OCI-LY7 (cell line): Measurements from ENCODE around the gene DR1. TPM values are rescaled to one million over a fixed set of nuclear protein-coding genes. Genes with fewer than 3 reads are reported as not detected.

Experiments used
- BruUV-seq: library from RNA; stranded (reverse); fragments of 400-500 nt; replicated peaks from 2 replicates; lab custom pipeline; 2021; lab: Mats Ljungman, UMichigan
- CTCF ChIA-PET: fragments of 300-600 bp; sonication (Branson Sonifier 250); formaldehyde crosslinking; loops from one replicate; lab custom pipeline; 2022; ENCODE audit warnings: antibody characterized with exemption; ENCODE audit not compliant: unreplicated experiment; lab: Charles Lee
- POLR2A ChIA-PET: fragments of 300-600 bp; sonication (Branson Sonifier 250); formaldehyde crosslinking; loops from one replicate; lab custom pipeline; 2022; ENCODE audit warnings: antibody characterized with exemption; lab: Charles Lee
- DNase-seq: peaks from one replicate; pipeline ENCODE4 v3.0.0-alpha.2; 2015; ENCODE audit warnings: low spot score
- H2AFZ ChIP-seq: fragments of 200-600 bp; sonication (generic), shearing (Covaris generic); 2 replicates; pipeline ENCODE4 v1.6.1; 2014; ENCODE audit warnings: mild to moderate bottlenecking, antibody characterized with exemption, low read length, moderate library complexity
- H3K27ac ChIP-seq: fragments of 200-600 bp; sonication (generic); 2 replicates; pipeline ENCODE4 v1.5.1; 2014; ENCODE audit warnings: mixed run types, low read depth, mild to moderate bottlenecking, moderate library complexity, low read length, inconsistent platforms; ENCODE audit not compliant: poor library complexity, severe bottlenecking
- H3K36me3 ChIP-seq: fragments of 200-600 bp; sonication (generic); 2 replicates; pipeline ENCODE4 v1.6.1; 2014; ENCODE audit warnings: mild to moderate bottlenecking, antibody characterized with exemption, low read length, moderate library complexity, mixed read lengths; ENCODE audit not compliant: insufficient read depth
- H3K4me1 ChIP-seq: fragments of 200-600 bp; sonication (generic); 2 replicates; pipeline ENCODE4 v1.5.1; 2014; ENCODE audit warnings: mild to moderate bottlenecking, low read length; ENCODE audit not compliant: insufficient read depth, poor library complexity, severe bottlenecking
- H3K4me2 ChIP-seq: fragments of 200-600 bp; sonication (generic); 2 replicates; pipeline ENCODE4 v1.6.1; 2014; ENCODE audit warnings: mild to moderate bottlenecking, low read length
- H3K4me3 ChIP-seq: fragments of 200-600 bp; sonication (generic); 2 replicates; pipeline ENCODE4 v1.5.1; 2014; ENCODE audit warnings: mild to moderate bottlenecking, low read depth, low read length; ENCODE audit not compliant: poor library complexity, severe bottlenecking
- H3K79me2 ChIP-seq: fragments of 200-600 bp; sonication (generic); 2 replicates; pipeline ENCODE4 v1.6.1; 2016; ENCODE audit warnings: low read depth, mild to moderate bottlenecking, low read length, moderate library complexity, mixed read lengths; ENCODE audit not compliant: insufficient read depth
- H3K9me2 ChIP-seq: fragments of 200-600 bp; sonication (generic); 2 replicates; pipeline ENCODE4 v1.6.1; 2016; ENCODE audit warnings: mild to moderate bottlenecking, low read length, mixed read lengths; ENCODE audit not compliant: insufficient read depth
- H3K9me3 ChIP-seq: fragments of 200-600 bp; sonication (generic); 2 replicates; pipeline ENCODE4 v1.6.1; 2014; ENCODE audit warnings: mild to moderate bottlenecking, mixed run types, low read length, mixed read lengths
- H4K20me1 ChIP-seq: fragments of 200-600 bp; sonication (generic); 2 replicates; pipeline ENCODE4 v1.6.1; 2014; ENCODE audit warnings: mild to moderate bottlenecking, antibody characterized with exemption, low read length, moderate library complexity, mixed read lengths; ENCODE audit not compliant: insufficient read depth
- CTCF ChIP-seq: fragments of 200-600 bp; sonication (generic); conservative IDR thresholded peaks from 2 replicates; pipeline ENCODE4 v1.5.1; 2014; ENCODE audit warnings: mild to moderate bottlenecking, antibody characterized with exemption, low read length, moderate library complexity, mixed read lengths
- EZH2phosphoT487 ChIP-seq: fragments of 200-600 bp; sonication (generic); IDR thresholded peaks from 2 replicates; pipeline ENCODE4 v1.6.1; 2018; ENCODE audit warnings: low read depth, borderline replicate concordance, mild to moderate bottlenecking, mixed run types, antibody characterized with exemption, low read length, moderate library complexity, mixed read lengths
- intact Hi-C: fragments of 100-400 bp; cut with micrococcal nuclease; formaldehyde crosslinking; loops from one replicate; pipeline ENCODE4 v1.10.0; 2022; ENCODE audit not compliant: unreplicated experiment
- total RNA-seq, 2 experiments: library from RNA; depleted of rRNA in 1 of 2; stranded (reverse); fragments of >200 nt in 1 of 2; shearing (Covaris generic) in 1 of 2; gene quantifications; 2 replicates each; pipeline ENCODE4 v1.2.3, GENCODE V29; 2014 to 2022

Gene DR1
- total RNA-seq, 2 experiments from 2014 or later = 81.3 to 90.4 TPM

- H3K79me2 ChIP-seq = no peaks in the 10 kb centered on the region
These were observed 16.6 kb upstream of the DR1 start for GRCh38 chr1:93328809-93329760.

DNA sequence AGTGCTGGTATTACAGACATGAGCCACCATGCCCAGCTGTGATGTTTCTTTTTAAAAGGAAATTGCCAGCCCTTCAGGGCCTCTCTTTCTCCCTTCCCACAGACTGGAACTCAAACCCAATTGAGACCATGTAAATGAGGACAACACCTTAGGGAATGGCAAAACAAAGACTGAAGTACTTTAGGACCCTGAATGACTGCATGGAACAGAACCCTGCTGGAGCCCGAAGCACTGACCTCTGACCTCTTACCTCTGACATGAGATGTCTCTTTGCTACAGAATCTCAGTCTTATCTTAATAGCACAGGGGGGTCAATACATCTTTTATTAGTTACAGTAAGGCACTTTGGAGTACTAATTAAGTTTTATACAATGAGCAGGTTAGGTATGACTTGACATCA lies 15.5 kb upstream of the DR1 start:
- no peak for TF ChIP-seq CTCF
- TF ChIP-seq EZH2phosphoT487 = no peak
- H3K4me2 ChIP-seq = no peak overlapping the region
- DNase-seq = no peak
- intact Hi-C loops = no loop called here
- H3K79me2 ChIP-seq = no peaks in the 10 kb centered on the region
- POLR2A ChIA-PET = interaction anchor here (1.7 to 2.6 kb wide), 2 partner anchors 12 to 15 kb away, joined by 5 to 8 read pairs; partner anchors contain the start of gene DR1
- H3K9me2 ChIP-seq = no peaks in the 10 kb centered on the region
- BruUV-seq = no TSS peak
- CTCF ChIA-PET = no interaction called here
- no peaks in the 10 kb centered on the region for H3K9me3 ChIP-seq
- H3K4me1 ChIP-seq = peaks cover 14% of the 10 kb centered on the region
- no peak overlapping the region for H3K27ac ChIP-seq
- H3K36me3 ChIP-seq = no peaks in the 10 kb centered on the region
- H4K20me1 ChIP-seq = no peaks in the 10 kb centered on the region
- H2AFZ ChIP-seq = no peak overlapping the region
- H3K4me3 ChIP-seq = no peak overlapping the region

More at GRCh38 chr1:93328809-93329760, 16.6 kb upstream of the DR1 start:
- TF ChIP-seq CTCF = no peak
- no peak for TF ChIP-seq EZH2phosphoT487
- Histone ChIP-seq H3K4me1 (peaks cover 14% of the 10 kb centered on the region), H3K4me3 (no peak overlapping the region), H3K9me2 (no peaks in the 10 kb centered on the region), H3K4me2 (peak overlapping the region; percentile 43), H3K9me3 (no peaks in the 10 kb centered on the region), H4K20me1 (no peaks in the 10 kb centered on the region), H2AFZ (peak overlapping the region; percentile 49), H3K36me3 (no peaks in the 10 kb centered on the region), H3K27ac (peak overlapping the region; percentile 67)
- intact Hi-C loops = no loop called here
- ChIA-PET POLR2A (interaction anchor here (1.6 to 2.6 kb wide), 2 partner anchors 13 to 16 kb away, joined by 7 to 8 read pairs; partner anchors contain the start of gene DR1), CTCF (no interaction called here)
- peak; percentile 74 for DNase-seq
- no TSS peak for BruUV-seq

DNA sequence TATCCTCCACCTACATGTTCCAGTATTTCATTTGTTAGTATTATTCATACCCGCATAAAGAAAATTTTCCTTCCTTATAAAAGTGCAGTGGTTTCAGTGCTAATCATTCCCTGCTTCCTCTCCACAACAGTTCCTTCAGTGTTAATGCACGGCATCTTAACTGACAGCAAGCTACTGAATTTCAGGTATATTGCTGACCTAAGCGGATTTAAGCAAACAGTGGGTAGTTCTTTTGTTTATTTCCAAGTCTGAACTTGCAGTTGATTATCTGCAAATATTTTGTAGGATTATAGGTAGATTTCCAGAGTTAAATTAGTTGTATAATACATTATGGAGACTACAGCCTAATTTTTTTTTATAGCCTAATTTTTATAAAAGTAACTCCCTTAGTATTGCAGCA lies 15.1 kb upstream of the DR1 start:
- Histone ChIP-seq H3K4me2 (no peak overlapping the region), H3K36me3 (no peaks in the 10 kb centered on the region), H4K20me1 (no peaks in the 10 kb centered on the region), H2AFZ (no peak overlapping the region), H3K9me2 (no peaks in the 10 kb centered on the region), H3K79me2 (no peaks in the 10 kb centered on the region), H3K4me1 (peaks cover 14% of the 10 kb centered on the region), H3K4me3 (no peak overlapping the region), H3K27ac (no peak overlapping the region), H3K9me3 (no peaks in the 10 kb centered on the region)
- no peak for DNase-seq
- ChIA-PET POLR2A (interaction anchor here (0.6 to 2.6 kb wide), 4 partner anchors 11 to 32 kb away, joined by 3 to 8 read pairs (median 4); partner anchors contain the start of gene DR1), CTCF (no interaction called here)
- intact Hi-C loops = no loop called here
- no peak for TF ChIP-seq EZH2phosphoT487
- TF ChIP-seq CTCF = no peak
- no TSS peak for BruUV-seq
